ENCODE results near the gene ELN.

DNA sequence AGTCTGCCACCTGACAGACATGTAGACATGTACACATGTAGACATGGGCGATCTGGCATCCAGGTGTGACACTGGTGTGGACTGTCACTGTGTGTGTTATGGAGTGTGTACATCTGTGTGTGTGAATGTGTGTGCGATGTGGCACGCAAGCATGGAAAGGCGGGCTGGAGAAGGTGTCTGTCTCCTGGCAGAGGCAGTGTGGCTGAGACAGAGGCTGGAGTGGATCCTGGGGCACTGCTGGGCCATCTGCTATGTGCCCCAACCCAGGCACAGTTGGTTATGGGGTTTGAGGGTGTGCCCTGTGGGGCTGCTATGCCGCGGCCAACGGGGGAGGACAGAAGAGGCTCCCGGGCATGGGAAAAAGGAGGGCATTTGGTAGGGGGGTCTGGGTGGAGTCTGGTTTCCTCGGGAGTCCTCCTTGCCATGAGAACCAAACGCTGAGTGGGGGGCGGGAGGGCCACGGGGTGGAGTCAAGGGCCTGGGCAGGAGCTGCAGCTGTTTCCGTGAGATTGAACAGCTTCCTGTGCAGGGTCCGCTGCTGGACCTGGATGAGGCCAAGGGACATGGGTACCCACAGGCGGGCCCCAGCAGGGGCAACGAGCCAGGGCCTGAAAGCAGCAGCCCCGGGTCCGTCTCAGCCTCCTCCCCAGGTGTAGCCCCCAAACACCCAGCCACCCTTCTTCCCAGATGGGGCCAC, 1.3 kb downstream of the ELN start:
- TF ChIP-seq, protein P1, sequence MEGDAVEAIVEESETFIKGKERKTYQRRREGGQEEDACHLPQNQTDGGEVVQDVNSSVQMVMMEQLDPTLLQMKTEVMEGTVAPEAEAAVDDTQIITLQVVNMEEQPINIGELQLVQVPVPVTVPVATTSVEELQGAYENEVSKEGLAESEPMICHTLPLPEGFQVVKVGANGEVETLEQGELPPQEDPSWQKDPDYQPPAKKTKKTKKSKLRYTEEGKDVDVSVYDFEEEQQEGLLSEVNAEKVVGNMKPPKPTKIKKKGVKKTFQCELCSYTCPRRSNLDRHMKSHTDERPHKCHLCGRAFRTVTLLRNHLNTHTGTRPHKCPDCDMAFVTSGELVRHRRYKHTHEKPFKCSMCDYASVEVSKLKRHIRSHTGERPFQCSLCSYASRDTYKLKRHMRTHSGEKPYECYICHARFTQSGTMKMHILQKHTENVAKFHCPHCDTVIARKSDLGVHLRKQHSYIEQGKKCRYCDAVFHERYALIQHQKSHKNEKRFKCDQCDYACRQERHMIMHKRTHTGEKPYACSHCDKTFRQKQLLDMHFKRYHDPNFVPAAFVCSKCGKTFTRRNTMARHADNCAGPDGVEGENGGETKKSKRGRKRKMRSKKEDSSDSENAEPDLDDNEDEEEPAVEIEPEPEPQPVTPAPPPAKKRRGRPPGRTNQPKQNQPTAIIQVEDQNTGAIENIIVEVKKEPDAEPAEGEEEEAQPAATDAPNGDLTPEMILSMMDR (IDR thresholded peaks at IDR 0.05 in 4 of 5, conservative IDR thresholded peaks at IDR 0.05 in 1 of 5) = no peak
- TF ChIP-seq POLR2A (IDR thresholded peaks at IDR 0.05) = no peak
